ENCODE measurements around the gene KDM6B. TPM values are rescaled to one million over a fixed set of nuclear protein-coding genes. Genes with fewer than 3 reads are reported as not detected.

Gene KDM6B
- total and polyA plus RNA-seq, 9 of the 15 experiments (the other 6 are each of a cell fraction or from before 2014, with no cell fraction given), result 0.01 to 22.9 (median 2.2) TPM

DNA sequence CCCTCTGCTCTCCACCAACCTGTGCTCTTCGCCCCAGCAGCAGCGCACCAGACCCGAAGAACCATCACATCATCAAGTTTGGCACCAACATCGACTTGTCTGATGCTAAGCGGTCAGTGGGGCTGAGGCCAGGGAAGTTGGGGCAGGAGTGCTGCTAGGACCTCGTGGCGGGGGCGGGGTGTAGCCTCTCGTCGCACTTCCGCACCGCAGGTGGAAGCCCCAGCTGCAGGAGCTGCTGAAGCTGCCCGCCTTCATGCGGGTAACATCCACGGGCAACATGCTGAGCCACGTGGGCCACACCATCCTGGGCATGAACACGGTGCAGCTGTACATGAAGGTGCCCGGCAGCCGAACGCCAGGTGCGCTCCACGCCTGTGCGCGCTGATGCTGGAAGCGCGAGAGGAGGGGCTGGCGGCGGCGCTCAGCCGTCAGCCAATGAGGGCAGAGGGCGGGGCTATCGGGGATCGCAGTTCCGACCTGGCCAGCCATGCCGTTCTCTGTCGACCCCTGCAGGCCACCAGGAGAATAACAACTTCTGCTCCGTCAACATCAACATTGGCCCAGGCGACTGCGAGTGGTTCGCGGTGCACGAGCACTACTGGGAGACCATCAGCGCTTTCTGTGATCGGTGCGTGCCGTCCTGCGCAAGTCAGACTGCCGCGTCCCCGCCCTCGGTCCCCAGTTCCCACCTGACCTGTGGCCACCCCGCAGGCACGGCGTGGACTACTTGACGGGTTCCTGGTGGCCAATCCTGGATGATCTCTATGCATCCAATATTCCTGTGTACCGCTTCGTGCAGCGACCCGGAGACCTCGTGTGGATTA is 17.6 kb downstream of the KDM6B start (continued):
- no peak for TF ChIP-seq U2AF2 (optimal IDR thresholded peaks at IDR 0.05; ENCODE audit: low read depth, low read length)
- no peak for TF ChIP-seq KLF10 (CRISPR knock-in tag; IDR thresholded peaks at IDR 0.05)
- TF ChIP-seq, protein P1, sequence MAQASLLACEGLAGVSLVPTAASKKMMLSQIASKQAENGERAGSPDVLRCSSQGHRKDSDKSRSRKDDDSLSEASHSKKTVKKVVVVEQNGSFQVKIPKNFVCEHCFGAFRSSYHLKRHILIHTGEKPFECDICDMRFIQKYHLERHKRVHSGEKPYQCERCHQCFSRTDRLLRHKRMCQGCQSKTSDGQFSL (CRISPR knock-in tag; IDR thresholded peaks at IDR 0.05), result no peak
- TF ChIP-seq, protein P1 (tag; IDR thresholded peaks at IDR 0.05), result no peak
- TF ChIP-seq RUNX1 (IDR thresholded peaks at IDR 0.05; ENCODE audit: low read depth), result no peak
- 0 out of 2 replicates have a peak, but pooled peaks have one; percentile 18 for TF ChIP-seq ZKSCAN1 (IDR thresholded peaks at IDR 0.05; ENCODE audit: low read depth, low read length)
- no peak for TF ChIP-seq ZNF253 (CRISPR knock-in tag; conservative IDR thresholded peaks at IDR 0.05)
- TF ChIP-seq, protein P2, sequence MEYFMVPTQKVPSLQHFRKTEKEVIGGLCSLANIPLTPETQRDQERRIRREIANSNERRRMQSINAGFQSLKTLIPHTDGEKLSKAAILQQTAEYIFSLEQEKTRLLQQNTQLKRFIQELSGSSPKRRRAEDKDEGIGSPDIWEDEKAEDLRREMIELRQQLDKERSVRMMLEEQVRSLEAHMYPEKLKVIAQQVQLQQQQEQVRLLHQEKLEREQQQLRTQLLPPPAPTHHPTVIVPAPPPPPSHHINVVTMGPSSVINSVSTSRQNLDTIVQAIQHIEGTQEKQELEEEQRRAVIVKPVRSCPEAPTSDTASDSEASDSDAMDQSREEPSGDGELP (CRISPR knock-in tag; IDR thresholded peaks at IDR 0.05; ENCODE audit: borderline replicate concordance), result peak; percentile 66; the same call in 1 of the 2 replicates
- no peak for TF ChIP-seq BRD4 (IDR thresholded peaks at IDR 0.05)
- TF ChIP-seq, protein P3, sequence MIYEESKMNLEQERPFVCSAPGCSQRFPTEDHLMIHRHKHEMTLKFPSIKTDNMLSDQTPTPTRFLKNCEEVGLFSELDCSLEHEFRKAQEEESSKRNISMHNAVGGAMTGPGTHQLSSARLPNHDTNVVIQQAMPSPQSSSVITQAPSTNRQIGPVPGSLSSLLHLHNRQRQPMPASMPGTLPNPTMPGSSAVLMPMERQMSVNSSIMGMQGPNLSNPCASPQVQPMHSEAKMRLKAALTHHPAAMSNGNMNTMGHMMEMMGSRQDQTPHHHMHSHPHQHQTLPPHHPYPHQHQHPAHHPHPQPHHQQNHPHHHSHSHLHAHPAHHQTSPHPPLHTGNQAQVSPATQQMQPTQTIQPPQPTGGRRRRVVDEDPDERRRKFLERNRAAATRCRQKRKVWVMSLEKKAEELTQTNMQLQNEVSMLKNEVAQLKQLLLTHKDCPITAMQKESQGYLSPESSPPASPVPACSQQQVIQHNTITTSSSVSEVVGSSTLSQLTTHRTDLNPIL (CRISPR knock-in tag; IDR thresholded peaks at IDR 0.05), result no peak
- no peak for TF ChIP-seq ZC3H8 (IDR thresholded peaks at IDR 0.05)
- TF ChIP-seq MCM3 (IDR thresholded peaks at IDR 0.05), result no peak
- TF ChIP-seq, protein P4, sequence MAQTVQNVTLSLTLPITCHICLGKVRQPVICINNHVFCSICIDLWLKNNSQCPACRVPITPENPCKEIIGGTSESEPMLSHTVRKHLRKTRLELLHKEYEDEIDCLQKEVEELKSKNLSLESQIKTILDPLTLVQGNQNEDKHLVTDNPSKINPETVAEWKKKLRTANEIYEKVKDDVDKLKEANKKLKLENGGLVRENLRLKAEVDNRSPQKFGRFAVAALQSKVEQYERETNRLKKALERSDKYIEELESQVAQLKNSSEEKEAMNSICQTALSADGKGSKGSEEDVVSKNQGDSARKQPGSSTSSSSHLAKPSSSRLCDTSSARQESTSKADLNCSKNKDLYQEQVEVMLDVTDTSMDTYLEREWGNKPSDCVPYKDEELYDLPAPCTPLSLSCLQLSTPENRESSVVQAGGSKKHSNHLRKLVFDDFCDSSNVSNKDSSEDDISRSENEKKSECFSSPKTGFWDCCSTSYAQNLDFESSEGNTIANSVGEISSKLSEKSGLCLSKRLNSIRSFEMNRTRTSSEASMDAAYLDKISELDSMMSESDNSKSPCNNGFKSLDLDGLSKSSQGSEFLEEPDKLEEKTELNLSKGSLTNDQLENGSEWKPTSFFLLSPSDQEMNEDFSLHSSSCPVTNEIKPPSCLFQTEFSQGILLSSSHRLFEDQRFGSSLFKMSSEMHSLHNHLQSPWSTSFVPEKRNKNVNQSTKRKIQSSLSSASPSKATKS (CRISPR knock-in tag; IDR thresholded peaks at IDR 0.05), result no peak
- TF ChIP-seq RBFOX2 (IDR thresholded peaks at IDR 0.05; ENCODE audit: low read depth, low read length), result peak; percentile 62
- TF ChIP-seq ZNF282 (CRISPR knock-in tag; IDR thresholded peaks at IDR 0.05), result no peak
- no peak for TF ChIP-seq DIDO1 (tag; IDR thresholded peaks at IDR 0.05; ENCODE audit: low read depth)
- TF ChIP-seq, protein P5, sequence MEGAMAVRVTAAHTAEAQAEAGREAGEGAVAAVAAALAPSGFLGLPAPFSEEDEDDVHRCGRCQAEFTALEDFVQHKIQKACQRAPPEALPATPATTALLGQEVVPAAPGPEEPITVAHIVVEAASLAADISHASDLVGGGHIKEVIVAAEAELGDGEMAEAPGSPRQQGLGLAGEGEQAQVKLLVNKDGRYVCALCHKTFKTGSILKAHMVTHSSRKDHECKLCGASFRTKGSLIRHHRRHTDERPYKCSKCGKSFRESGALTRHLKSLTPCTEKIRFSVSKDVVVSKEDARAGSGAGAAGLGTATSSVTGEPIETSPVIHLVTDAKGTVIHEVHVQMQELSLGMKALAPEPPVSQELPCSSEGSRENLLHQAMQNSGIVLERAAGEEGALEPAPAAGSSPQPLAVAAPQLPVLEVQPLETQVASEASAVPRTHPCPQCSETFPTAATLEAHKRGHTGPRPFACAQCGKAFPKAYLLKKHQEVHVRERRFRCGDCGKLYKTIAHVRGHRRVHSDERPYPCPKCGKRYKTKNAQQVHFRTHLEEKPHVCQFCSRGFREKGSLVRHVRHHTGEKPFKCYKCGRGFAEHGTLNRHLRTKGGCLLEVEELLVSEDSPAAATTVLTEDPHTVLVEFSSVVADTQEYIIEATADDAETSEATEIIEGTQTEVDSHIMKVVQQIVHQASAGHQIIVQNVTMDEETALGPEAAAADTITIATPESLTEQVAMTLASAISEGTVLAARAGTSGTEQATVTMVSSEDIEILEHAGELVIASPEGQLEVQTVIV (CRISPR knock-in tag; IDR thresholded peaks at IDR 0.05; ENCODE audit: borderline replicate concordance), result no peak
- peak; percentile 66 for TF ChIP-seq POLR2G (IDR thresholded peaks at IDR 0.05; ENCODE audit: low read depth, low read length)
- no peak for TF ChIP-seq HNRNPLL (IDR thresholded peaks at IDR 0.05; ENCODE audit: low read depth, low read length, poor library complexity, severe bottlenecking)
- TF ChIP-seq PTRF (tag; IDR thresholded peaks at IDR 0.05), result no peak
- no peak for TF ChIP-seq GTF2F1 (IDR thresholded peaks at IDR 0.05; ENCODE audit: low read depth, low read length)

All from K562 (cell line).